G401.6 (cell line): ENCODE measurements around the gene LIMCH1.
"Not testable (repeated sequence)": the region's sequence is repeated elsewhere in the genome, so short reads cannot be mapped to it uniquely, and the experiment has no call there.

Source experiments
- FAIRE-seq: peaks from 2 replicates; lab custom pipeline; 2012; peaks lifted over from hg19 to GRCh38; lab: Jason Lieb, UNC

Gene LIMCH1, protein sequence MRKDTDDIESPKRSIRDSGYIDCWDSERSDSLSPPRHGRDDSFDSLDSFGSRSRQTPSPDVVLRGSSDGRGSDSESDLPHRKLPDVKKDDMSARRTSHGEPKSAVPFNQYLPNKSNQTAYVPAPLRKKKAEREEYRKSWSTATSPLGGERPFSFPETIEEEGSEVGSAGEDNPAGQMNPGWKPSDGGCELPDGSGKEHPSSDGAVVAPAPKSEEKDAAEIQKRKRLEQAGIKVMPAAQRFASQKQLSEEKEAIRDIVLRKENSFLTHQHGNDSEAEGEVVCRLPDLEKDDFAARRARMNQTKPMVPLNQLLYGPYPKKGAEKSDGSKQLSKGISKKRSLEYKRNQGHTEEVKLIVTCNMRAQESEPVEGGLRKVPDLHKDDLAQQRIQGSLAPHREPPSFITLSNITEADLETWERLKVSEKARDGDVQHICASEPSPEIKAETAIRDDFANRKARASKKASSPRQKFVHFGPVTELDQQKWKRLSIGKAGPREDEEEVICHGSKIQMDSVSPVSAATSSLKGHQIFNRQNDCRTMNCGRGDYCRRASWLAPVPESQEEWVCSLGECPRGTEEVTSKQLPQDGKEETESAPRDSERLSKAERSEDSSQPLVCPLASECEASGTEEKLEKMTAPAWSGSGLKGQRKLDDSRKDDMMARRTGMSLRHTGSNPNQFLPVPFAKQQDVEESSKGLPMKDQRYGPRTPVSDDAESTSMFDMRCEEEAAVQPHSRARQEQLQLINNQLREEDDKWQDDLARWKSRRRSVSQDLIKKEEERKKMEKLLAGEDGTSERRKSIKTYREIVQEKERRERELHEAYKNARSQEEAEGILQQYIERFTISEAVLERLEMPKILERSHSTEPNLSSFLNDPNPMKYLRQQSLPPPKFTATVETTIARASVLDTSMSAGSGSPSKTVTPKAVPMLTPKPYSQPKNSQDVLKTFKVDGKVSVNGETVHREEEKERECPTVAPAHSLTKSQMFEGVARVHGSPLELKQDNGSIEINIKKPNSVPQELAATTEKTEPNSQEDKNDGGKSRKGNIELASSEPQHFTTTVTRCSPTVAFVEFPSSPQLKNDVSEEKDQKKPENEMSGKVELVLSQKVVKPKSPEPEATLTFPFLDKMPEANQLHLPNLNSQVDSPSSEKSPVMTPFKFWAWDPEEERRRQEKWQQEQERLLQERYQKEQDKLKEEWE (N-terminal part only)

DNA sequence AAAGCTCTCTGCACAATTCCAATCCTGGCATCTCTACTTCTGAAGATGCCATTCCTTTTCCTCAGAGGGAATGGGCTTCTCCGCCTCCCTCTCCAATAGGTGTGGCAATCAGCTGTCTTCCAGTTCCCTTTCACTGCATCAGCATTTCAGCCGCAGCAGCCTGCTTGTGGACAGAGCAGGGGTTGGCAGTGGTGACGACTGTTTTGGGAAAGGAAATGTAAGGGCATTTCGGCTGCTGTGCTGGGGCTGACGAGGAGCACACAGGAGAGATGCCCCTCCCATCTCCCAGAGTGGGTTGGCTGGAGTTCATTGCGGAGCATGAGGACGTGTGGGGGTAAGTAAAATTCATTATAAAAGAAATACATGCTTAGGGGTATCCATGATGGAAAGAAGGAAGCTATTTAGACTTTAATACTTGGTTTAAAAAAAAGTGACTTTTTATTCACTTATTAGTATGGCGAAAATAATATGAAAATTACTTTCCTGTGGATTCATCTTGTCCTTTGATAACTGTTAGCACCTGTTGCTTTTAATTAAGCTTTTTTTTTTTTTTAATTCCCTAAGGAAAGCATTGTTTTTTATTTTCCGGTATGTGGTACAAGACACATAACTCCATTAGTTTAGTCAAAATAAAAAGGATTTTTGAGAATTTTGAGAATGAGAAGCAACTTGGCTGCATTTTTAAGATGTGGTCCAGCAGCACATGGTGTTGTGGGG, at the start of gene LIMCH1:
Gene LIMCH1, plus strand, starts transcription at position 141 of the 717 bp plus-strand sequence. CDS start 67,839 bp downstream, outside the sequence.
- no peak for FAIRE-seq

DNA sequence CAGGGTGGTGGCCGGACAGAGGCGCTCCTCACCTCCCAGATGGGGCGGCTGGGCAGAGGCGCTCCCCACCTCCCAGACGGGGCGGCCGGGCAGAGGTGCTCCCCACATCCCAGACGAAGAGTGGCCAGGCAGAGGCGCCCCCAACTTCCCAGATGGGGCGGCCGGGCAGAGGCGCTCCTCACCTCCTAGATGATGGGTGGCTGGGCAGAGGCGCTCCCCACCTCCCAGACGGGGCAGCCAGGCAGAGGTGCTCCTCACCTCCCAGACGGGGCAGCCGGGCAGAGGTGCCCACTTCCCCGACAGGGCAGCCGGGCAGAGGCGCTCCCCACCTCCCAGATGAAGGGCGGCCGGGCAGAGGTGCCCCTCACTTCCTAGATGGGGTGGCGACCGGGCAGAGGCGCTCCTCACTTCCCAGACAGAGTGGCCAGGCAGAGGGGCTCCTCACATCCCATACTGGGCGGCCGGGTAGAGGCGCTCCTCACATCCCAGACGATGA, 46.8 kb upstream of the LIMCH1 start:
- FAIRE-seq, result not testable (repeated sequence)

DNA sequence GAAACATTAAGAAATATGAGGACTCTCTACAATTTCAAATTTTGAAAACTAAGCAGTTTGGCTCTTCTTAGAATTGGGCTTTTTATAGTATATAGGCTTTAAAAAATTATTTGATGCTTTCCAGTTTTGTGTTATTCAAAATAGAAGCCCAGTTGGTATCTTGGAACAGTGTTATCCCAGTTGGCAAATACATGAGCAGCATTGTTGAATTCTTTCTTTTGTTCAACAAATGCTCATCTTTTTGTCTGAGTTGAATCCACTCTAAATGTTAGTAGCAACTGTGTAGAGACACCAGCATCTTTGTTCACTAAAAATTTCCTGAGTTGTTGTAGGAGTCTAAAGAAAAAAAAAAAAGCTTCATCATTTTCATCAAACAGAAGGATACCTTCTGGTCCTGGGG, 41.0 kb upstream of the LIMCH1 start:
- FAIRE-seq, result no peak

DNA sequence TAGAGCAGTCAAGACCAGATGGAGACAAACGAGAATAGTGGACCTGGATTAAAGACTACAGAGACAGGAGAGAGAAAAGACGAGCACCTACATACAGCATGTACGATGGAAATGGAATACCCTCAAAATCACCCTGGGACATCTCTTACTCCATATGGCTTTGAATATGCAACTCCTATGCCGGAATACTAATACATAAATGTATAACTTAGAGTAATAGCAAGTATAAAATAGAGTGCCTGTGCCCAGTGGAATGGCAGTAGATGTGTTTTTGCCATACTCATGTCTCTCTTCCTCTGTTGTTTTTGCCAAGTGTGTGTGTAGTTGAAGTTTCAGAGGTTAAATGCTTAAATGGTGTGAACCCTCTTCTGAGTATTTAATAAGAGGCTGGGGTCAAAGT, 39.8 kb upstream of the LIMCH1 start:
- no peak for FAIRE-seq

DNA sequence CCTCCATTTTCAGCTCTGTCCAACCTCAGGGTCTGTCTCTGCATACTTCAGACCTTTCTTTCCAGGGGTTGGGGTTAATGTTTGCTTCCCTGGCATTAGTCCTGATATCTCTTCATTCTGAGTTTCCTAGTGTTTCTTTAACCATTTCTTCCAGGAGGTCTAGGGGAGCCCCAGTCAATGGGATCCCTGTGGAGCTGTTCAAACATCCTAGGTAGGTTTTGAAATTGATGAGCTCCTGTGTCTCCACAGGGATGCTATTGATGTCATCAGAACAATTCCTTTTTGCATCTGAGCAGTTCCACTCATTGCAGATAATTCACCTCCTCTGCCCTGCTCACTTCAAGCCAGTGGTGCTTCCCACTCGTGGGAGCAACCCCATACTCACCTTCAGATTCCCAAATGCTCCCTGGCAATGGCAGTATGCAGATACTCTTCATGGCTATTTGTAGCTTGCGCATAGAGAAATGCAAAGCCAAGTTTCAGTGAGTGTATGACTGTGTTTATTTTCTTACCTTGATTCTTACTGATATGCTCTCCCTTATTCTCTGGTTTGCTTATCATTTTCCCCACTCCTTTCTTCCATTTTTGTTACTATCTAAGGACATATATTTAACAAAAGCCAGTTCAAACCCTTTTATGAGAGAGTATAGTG, 33.7 kb upstream of the LIMCH1 start:
- no peak for FAIRE-seq

DNA sequence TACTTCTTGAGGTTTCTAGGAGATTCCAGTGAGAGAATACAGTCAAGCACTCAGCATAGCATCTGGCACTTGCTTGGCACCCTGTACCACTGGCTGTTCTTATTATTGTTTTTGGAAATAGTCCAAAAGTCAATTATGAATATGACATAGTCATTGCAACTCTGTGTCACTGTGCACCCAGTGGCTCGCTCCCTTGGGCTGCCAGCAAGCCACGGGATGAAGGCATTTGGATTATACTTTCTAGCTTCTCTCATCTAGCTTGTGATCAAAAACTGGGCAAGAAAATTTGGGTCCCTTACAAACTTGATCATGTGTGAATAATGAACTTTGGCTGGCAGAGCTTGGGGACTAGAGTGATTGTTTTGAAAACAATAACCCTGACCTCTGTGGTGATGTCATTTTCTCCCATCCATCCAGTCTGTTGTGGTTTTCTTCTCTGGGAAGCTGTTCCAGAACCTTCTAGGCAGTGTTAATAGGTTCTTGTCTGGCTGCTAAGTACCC, 32.7 kb upstream of the LIMCH1 start:
- FAIRE-seq, result no peak

DNA sequence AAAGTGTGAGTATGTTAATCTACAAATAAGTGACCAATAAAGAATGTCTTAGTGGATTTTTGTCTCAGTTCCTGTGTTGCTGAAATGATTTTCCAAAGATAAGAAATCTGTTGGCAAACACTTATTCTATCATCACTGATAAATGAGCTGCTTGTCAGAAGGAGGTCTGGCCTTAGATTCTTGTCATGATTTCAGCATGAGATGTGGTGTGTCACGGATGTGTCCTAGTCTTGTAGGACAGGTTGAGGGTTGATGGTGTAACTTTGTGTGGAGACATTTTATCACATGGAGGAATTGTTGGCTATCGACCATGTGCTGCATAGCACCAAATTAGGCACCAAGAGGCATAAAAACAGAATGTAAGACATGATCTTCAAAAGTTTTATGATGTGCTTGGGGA, 31.8 kb upstream of the LIMCH1 start:
- no peak for FAIRE-seq

DNA sequence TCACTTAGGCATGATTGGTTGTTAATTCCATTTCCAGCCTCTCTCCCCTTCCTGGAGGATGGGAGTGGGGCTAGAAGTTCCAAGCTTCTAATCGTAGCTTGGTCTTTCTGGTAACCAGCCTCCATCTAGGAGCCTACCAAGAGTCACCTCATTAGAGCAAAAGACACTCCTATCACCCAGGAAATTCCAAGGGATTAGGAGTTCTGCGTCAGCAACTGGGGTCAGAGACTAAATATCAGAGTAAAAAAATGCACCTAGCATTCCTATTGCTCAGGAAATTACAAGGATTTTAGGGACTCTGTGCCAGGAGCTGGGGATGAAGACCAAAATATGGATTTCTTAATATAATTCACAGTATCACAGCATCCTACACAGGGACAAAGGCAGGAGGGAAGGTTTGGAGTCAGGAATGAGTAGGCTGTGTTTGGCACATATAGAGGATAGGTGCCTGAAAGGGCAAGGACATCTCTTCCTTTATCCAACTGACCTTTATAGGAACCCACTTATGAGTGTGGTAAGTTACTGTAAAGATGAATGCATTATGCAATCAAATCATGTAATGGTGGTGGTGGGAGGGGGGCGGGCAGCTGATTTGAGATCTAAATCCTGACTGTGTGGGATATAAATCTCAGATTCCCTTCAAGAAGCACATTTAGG, 30.5 kb upstream of the LIMCH1 start:
- FAIRE-seq, result no peak

DNA sequence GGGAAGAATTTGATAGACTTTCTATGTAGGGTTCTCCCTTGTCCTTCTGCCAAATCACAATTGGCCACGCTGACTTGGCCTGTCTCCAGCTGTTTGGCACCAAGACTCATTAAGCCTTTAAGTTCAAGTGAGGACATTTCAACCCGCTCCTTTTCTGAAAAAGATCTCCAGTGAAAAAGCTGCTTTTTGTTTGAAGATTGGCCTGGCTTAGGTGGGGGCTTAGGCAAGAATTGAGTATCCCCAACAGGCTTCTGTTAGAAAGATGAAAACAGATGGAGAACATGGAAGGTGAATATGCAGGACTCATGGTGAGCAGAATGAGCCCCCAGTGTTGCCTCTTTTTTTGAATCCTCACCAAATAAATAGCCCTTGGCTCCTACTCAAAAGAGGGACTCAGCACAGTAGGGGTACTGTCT, 28.5 kb upstream of the LIMCH1 start:
- no peak for FAIRE-seq

DNA sequence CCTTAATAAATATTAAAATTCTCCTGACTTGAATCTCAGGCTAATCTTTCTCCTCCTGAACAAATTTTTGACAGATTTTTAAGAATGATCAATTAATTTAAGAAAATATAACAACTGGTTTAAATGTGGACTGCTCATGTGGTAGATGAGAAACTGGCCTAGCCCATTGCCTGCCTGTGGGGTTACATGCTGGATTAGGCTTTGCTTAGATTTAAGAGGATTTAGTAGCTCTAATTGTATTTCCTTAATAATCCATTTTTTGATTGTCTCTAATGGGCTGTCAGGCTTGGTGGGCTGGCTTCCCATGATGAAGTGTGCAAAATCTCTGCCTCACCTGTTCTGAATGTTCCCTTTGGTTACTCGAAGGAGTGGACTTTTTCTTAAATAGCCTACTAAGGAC, 27.8 kb upstream of the LIMCH1 start:
- no peak for FAIRE-seq

DNA sequence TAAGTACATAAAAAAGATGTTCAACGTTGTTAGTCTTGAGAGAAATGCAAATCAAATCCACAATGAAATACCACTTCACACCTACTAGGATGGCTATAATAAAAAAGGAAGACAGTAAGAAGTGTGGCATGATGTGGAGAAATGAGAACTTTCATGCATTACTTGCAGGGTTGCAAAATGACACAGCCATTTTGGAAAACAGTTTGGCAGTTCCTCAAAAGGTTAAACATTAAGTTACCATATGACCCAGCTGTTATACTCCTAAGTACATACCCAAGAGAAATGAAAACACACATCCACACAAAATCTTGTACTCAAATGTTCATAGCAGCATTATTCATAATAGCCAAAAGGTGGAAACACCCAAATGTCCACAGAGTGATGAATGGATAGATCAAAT, 25.8 kb upstream of the LIMCH1 start:
- no peak for FAIRE-seq

DNA sequence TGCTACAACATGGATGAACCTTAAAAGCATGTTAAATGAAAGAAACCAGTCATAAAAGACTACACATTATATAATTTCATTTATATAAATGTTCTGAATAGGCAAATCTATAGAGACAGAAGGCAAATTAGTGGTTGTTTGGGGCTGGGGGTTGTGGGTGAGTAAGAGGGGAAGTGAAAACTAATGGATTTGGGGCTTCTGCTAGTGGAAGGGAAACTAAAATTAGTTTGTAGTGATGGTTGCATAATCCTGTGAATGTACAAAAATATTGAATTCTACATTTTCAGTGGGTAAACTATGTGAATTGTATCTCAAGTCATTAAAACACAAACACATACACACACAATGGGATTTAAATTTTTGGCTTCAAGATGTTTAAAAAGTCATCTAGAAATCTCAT, 25.4 kb upstream of the LIMCH1 start:
- no peak for FAIRE-seq

DNA sequence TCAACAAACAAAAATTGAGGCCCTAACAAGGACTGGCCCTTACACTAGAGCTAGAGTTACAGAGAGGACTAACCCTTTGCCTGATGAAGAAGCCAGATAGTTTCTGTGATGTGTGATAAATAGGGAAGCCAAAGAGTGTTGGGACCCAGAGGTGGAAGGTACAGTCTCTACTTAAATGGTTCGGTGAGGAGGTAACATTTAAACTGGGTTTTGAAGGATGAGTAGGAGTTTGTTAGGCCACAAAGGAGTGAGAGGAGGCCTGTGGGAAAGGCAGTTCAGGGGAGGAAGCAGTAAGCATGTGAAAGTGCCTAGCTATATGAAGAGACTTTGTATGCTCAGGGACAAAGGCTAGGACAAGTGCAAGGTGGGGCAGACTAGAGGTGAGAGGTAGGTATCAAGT, 23.8 kb upstream of the LIMCH1 start:
- FAIRE-seq, result no peak

DNA sequence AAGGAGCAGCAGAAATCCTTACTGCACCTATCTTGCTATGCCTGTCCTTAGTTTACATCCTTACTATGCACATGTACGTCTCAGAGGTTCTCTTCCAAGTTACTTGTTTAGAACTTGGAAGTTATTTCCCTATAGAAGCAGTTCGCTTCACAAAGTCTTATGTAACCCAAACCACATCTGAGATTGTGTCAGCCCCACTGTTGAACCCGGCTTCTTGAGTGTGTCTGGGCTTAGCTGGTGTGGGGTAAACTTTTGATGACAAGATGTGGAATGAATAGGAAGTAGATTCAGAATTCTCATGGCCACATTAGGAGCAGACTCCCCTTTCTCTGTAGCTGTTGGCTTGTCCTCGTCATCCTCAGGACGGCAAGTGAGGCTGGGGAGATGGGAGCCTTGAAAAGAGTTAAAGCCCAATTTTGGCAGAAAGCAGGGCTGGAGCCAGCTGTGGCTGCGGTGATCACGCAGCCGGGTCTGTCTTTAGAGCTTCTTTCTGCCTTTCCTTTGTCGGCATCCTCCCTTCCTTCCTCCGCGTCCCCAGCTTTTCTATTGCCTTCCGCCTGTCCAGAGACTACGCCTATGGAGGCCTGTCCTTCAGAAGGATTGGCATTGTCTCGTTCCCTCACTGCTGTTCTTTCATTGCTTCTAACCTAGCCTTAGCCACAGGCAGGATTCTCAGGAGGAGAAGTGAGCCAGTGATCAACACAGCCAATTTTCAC, 23.0 kb upstream of the LIMCH1 start:
- FAIRE-seq, result no peak

DNA sequence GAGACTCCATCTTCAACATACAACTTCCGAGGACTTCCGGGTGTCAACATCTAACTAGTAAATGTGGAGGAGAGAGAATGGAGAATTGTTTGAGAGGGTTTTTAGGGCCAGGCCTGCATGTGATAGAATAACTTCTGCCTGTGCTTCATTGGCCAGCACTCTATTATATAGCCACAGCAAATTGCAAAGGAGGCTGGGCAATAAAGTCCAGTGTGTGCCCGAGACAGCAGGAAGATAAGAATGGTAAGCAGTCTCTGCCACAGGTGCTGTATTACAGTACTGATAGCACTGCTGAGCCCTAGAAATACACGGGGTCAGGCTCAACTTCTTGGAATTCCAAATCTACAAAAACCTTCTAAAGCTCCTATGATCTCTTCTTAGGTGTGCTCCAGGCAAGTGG, 20.8 kb upstream of the LIMCH1 start:
- no peak for FAIRE-seq

DNA sequence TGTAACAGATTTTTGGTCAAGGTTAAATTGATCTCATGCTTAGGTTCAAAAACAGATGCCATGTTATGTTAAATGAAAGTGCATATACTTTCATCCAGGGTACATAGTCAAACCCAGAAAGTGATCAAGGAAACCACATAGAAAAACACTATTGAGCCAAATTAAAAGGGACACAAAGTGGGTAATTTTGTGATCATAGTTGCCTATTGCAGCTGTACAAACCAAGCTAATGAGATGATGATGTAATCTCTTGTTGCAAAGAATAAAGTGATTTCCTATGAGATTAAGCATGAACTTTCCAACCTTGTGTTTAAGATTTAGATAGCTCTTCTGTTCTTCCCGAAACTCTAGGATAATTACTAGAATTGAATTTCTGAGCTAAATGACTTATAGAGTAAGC, 20.2 kb upstream of the LIMCH1 start:
- FAIRE-seq, result no peak

DNA sequence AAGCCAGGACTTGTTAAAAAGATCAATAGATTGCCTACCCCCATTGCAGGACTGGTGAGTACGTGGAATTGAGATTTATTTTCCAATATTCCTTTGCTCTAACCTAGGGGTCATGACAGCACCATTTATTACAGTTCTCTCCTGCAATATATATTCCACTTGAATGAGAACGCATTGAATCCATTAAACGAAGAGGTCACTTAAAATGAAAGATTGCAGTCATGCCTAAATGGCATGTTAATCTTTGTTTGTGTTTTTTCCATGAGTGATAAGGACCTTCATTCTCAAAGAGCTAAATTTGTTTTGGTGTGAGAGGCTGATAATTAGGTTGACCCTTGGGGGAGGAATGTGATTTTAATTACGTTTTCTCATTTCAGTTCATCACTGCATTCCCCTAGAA, 13.5 kb upstream of the LIMCH1 start:
- no peak for FAIRE-seq

DNA sequence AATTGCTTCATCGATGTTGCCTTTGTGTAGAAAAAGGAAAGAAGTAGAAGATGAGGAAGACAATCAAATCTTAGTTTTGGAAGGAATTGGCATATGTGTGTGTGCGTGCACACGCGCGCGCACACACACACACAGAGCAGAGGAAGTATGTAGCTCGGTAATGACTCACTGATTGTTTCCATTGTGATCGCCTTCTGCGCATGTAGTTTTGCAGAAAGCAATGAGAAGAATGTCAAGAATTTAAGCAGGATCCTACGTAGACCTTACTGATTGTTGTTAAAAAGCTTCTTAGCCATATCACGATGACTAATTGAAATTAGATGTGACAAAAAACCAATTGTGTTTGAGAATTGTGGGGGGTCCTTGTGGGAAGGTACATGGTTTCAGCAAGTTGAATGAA, 12.8 kb upstream of the LIMCH1 start:
- no peak for FAIRE-seq

DNA sequence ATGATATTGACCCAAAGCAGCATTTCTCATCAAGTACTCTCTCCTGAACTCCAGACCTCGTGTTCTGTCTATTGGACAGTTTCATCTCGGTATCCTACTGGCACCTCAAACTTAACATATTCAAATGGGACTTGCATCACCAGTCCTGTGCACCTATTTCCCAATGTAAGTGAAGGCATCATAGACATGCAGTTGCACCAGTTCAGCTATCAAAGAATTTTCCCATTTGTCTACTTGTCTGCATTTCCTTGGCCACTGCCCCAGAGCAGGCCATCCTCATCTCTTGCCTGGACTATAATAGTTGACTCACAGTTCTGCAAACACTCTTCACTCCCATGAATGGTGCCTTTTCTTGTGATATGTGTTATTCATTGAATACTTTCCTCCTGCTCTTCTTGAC, 11.3 kb upstream of the LIMCH1 start:
- FAIRE-seq, result no peak
